GM03348 (cell line): ENCODE data around the gene NOP56.
"Not testable (repeated sequence)": the region's sequence is repeated elsewhere in the genome, so short reads cannot be mapped to it uniquely, and the experiment has no call there.

Source experiments
- DNase-seq: peaks from one replicate; pipeline ENCODE4 v3.0.0; 2012; ENCODE audit warnings: low spot score

NOP56 gene

DNA sequence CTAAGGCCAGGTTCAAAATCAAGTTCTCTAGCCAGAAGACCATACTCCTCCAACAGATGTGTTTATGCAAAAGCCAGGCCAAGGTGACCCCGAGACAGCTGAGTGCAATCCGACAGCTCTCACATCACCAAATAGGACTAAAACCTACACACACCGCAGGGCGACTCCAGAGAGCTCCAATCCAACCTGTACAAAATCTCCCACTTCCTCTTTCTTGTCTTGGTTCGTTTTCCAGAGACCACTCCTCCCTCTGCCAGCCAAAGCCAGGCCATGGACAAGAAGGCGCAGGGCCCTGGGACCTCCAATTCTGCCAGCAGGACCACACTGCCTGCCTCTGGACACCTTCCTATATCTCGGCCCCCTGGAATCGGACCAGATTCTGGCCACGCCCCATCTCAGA, 11.5 kb upstream of the NOP56 start:
- no peak for DNase-seq

- DNase-seq: no peak
Observed at GRCh38 chr20:2643708-2644107, 8.7 kb upstream of the NOP56 start.

- peak; percentile 62 for DNase-seq
Observed at GRCh38 chr20:2652724-2653555, 508 bp downstream of the NOP56 start.

DNA sequence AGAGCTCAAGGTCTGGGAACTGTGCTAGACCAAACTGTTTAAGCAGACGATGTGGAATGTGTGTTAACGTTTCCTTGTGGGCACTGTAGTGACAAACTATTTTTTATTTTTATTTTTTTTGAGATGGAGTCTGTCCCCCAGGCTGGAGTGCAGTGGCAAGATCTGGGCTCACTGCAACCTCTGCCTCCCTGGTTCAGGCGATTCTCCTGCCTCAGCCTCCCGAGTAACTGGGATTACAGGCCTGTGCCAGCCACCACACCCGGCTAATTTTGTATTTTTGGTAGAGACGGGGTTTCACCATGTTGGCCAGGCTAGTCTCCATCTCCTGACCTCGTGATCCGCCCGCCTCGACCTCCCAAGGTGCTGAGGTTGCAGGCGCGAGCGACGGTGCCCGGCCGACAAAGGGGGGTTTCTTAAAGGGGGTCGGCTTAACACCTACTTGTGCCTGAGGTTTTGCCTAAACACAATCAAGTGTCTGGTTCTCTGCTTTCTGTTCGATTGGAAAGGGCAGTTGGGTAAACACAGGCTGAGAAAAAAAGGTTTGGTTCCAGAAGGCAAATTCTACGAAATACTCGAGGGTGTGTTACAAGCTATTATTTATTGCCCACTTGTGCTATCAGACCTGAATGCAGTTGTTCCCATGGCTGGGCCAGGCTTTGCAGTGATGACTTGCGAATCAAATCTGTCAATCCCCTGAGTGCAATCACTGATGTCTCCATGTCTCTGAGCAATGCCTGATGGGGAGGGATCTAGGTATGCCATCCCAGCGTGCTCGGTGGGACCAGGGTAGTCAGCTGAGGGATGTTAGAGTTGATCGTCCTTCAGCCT, 1.3 kb downstream of the NOP56 start:
- no peak for DNase-seq

GRCh38 chr20:2654384-2654822, 2.0 kb downstream of the NOP56 start:
- DNase-seq: no peak

DNA sequence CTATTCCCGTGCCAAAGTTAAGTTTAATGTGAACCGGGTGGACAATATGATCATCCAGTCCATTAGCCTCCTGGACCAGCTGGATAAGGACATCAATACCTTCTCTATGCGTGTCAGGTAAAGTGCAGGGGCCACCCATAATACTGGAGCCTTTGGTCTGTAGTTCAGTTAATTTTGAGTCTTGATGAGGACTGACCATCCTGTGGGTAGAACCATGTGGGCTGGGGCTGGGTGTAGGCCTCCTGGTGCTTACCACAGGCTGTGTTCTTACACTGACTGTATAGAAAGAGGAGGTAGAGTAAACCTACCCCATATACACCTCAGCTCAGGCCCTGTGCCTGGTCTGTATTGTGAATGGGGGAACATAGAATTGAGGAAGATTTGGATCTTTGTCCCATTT, 2.4 kb downstream of the NOP56 start:
- DNase-seq: no peak

DNA sequence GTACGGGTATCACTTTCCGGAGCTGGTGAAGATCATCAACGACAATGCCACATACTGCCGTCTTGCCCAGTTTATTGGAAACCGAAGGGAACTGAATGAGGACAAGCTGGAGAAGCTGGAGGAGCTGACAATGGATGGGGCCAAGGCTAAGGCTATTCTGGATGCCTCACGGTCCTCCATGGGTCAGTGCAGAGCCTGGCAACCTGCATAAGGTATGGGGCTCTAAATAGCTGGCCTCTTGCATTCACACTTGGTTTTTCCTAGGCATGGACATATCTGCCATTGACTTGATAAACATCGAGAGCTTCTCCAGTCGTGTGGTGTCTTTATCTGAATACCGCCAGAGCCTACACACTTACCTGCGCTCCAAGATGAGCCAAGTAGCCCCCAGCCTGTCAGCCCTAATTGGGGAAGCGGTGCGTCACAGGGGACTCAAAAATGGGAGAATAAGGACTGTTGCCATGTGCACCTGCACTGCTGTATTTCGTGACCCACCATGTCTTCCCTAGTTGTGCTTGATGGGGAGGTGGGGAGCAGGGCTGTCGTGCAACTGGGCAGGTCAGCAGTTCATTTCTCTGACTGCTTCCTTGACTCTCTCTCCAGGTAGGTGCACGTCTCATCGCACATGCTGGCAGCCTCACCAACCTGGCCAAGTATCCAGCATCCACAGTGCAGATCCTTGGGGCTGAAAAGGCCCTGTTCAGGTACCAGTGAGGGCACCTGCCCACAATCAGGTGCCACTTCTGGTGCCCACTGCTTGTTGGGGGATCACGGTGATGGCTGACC, 3.1 kb downstream of the NOP56 start:
- no peak for DNase-seq

DNA sequence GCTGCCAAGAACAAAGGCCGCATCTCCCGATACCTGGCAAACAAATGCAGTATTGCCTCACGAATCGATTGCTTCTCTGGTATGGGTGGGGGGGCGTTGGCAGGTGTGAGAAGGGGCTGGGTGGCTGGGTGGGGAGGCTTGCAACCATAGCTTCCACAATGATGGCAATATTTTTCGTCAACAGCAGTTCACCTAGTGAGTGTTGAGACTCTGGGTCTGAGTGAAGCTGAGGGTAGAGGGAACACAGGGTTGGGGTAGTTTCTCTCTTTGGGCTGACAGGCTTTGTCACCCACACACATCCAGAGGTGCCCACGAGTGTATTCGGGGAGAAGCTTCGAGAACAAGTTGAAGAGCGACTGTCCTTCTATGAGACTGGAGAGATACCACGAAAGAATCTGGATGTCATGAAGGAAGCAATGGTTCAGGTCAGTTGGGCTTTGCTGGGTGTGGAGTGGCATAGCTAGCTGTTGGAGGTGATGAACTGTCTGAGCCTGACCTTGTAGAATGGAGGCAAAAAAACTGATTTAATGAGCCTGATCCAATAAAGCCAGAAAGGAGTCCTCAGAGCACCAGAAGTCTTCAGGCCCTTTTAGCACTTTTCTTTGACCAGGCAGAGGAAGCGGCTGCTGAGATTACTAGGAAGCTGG, 4.2 kb downstream of the NOP56 start:
- no peak for DNase-seq

GRCh38 chr20:2657241-2657640, 4.8 kb downstream of the NOP56 start:
- no peak for DNase-seq

- no peak for DNase-seq
Observed at GRCh38 chr20:2657674-2658073, 5.2 kb downstream of the NOP56 start.

DNA sequence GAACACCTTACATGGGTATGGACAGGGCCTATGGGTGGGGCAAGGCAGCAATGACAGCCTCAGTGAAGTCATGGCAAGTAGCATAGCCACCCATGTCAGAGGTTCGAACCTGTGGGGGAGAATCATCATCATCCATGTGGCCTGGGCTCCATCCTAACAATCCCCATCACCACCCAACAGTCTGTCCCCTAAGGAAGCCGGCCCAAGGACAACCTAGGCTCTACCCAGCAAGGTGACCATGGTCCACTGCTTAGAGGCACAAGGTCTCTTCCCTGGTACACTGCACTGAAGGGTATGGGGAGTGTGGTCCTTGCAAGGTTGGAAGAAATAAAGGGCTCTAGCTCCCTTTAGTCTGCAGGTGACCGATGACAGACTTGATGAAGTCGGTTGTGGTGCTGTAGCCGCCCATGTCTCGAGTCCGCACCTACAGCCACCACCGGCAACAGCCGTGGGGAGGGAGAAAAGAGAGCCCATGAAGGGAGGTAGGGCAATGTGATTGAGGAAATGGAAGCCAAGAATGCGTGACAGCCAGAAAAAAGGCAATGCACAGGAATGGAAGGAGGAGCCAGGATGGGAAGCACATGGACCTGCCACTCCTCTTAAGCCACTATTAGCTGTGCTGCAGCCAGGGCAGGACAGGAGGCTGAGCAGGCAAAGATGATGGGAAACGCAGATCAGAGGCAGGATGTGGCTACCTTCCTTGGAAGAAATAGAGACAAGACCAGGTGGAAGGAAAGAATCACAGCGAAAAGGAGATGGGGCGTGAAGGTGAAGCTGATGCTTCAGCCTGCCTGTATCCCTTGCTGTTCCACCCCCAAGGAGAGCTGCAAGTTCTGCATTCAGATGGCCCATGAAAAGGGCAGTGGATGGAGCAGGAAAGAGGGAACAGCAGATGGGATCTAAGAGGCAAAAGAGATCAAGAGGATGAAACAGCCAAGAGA, 6.3 kb downstream of the NOP56 start:
- no peak for DNase-seq

- no peak for DNase-seq
Observed at GRCh38 chr20:2659547-2659946, 7.1 kb downstream of the NOP56 start.

DNA sequence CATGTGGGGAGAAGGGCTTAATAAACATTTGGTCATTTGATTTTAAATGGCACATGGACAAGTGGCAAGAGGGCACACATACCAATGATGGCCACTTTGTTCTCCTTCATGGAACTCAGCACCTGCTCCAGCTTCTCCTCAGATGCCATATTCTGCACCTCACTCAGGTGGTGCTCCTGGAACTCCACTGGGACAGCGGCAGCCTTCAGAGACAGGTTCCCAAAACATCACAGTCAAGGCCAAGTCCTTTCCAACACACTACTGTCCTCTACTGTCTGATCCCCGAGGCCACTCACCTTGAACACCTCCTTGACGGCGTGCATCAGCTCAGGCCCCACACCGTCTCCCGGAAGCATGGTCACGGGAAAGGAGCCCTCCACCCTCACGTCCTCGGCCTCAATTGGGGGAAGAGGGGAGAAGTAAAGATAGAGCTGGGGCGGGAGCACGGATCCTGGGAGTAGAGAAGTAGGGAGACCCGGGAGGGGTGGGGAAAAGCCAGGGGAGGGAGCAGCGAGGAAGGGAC, 11.0 kb downstream of the NOP56 start:
- DNase-seq: no peak

DNA sequence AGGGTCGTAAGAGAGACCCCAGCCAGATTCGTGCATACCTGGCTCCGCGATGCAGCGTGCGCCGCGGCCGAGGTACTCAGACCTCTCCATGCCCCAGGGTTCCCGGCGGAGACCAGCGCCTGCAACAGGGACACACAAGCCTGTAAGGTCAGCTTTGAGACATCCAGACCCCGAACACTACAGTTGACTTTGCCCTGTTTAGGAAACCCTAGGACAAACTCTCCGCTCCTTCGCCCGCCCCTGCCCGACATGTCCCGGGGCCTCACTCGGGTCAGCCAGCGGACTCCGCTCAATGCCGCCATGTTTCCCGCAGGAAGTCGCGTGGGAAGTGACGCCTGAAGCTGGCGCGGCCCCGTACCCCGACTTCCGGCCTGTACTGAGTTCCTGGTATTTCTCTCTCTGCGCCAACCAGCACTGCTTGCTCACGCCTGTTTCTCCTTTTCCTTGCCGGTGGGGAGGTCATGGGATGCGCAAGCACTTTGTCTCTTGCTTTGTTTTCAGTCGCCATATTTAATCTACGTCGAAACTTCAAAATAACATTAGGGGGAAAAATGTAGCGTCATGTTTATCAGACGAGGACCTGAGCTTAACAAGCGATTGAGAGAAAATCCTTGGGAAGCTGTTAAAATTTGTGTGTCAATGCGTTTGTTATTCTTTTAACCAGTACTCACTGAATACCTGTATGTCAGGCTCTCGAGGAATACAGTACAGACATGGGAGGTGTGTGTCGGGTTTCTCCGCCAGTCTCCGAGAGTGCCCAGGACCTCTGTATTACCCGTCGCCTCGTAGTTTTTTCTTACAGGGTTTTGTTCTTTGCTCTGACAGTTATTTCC, 11.7 kb downstream of the NOP56 start, which contains the start of gene IDH3B:
IDH3B (minus strand) TSS at position 330 of the 833 bp plus-strand sequence; CDS start at position 302, 28 bp downstream.
- DNase-seq: peak; percentile 95

DNA sequence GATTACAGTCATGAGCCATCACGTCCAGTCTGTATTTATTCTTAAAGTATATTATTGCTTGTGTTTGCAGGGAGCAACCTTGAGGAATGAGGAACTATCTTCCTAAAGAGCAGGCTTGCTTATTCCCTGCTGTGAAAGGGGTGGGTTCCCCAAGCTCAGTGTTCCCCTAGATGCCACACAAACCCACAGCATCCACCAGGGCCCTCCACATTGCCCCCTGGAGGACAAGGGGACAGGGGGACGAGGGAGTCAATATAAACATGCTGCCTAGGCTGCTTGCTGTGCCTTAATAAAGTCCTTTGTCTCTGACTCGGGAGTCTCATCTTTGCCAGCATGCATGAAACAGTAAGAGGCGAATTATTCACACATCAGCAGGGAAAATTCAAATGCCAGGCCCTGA, 19.5 kb downstream of the NOP56 start:
- DNase-seq: no peak

DNA sequence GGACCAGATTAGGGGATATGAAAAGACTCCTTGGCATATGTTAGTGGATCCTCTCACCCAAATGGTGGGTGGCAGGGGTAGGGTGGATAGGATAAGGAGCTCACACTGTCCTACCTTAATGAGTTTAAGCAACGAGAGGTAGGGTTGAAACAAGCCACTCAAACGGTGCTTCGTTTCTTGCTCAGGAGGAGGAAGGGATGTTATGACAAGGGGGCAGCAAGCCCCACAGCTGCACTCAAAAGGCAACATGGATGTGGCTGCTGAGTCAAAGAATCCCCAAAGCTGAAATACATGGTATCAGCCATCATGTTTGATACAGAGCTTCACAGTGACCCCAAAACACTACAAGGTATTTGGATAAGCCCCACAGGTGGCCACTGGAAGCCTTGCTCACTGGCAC, 20.0 kb downstream of the NOP56 start:
- no peak for DNase-seq

- no peak for DNase-seq
Observed at GRCh38 chr20:2673453-2673852, 21.0 kb downstream of the NOP56 start.

DNA sequence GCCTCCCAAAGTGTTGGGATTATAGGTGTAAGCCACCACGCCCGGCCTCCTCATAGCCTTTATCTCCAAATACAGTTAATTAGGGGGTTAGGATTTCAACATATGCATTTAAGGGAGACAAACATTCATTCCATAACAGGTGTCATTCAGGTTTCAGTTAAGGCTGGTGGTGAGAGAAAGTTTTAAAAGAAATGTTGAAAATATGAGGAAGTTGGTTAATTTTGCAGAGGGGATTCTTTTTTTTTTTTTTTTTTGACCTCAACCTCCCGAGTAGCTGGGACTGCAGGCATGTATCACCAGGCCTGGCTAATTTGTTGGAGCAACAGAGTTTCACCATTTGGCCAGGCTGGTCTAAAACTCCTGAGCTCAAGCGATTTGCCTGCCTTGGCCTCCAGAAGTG, 27.6 kb downstream of the NOP56 start:
- DNase-seq: no peak

DNA sequence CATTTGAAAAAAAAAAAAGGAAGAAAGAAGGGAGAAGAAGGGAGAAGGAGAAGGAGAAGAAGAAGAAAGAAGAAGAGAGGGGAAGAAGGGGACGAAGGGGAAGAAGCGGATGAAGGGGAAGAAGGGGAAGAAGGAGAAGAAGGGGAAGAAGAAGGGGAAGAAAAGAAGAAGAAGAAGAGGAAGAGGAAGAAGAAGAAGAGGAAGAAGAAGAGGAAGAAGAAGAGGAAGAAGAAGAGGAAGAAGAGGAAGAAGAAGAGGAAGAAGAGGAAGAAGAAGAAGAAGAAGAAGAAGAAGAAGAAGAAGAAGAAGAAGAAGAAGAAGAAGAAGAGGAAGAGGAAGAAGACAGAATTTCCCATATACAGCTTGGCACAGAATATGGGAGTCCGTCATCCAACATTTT, 29.6 kb downstream of the NOP56 start:
- not testable (repeated sequence) for DNase-seq
